IMR-90 (cell line): ENCODE measurements around the gene EIF4E1B.

Source experiments
- BHLHE40 ChIP-seq: fragments of 150-350 bp; IDR thresholded peaks from 2 replicates; pipeline ENCODE4 v1.6.1; 2016; ENCODE audit warnings: mild to moderate bottlenecking, low read depth, low read length
- FOS ChIP-seq: fragments of 150-350 bp; IDR thresholded peaks from 2 replicates; pipeline ENCODE4 v1.6.1; 2016; ENCODE audit warnings: low read depth, low read length
- POLR2A ChIP-seq: IDR thresholded peaks from 2 replicates; pipeline ENCODE4 v1.6.1; 2012; ENCODE audit warnings: mild to moderate bottlenecking, low read depth, low read length
- RAD21 ChIP-seq: IDR thresholded peaks from 2 replicates; pipeline ENCODE4 v1.6.1; 2012; ENCODE audit warnings: low read length, improper control_type of control experiment
- RFX5 ChIP-seq: IDR thresholded peaks from 2 replicates; pipeline ENCODE4 v1.8.0; 2012; ENCODE audit warnings: low read depth, mild to moderate bottlenecking, low read length, moderate library complexity
- SMC3 ChIP-seq: fragments of 150-350 bp; IDR thresholded peaks from 2 replicates; pipeline ENCODE4 v1.6.1; 2016; ENCODE audit warnings: low read depth, mild to moderate bottlenecking, antibody characterized with exemption, low read length, moderate library complexity
- TF ChIP-seq, protein P1 (sequence below): conservative IDR thresholded peaks from 2 replicates; pipeline ENCODE4 v1.5.1; 2012; ENCODE audit warnings: mild to moderate bottlenecking, low read depth, low read length, improper control_type of control experiment

DNA sequence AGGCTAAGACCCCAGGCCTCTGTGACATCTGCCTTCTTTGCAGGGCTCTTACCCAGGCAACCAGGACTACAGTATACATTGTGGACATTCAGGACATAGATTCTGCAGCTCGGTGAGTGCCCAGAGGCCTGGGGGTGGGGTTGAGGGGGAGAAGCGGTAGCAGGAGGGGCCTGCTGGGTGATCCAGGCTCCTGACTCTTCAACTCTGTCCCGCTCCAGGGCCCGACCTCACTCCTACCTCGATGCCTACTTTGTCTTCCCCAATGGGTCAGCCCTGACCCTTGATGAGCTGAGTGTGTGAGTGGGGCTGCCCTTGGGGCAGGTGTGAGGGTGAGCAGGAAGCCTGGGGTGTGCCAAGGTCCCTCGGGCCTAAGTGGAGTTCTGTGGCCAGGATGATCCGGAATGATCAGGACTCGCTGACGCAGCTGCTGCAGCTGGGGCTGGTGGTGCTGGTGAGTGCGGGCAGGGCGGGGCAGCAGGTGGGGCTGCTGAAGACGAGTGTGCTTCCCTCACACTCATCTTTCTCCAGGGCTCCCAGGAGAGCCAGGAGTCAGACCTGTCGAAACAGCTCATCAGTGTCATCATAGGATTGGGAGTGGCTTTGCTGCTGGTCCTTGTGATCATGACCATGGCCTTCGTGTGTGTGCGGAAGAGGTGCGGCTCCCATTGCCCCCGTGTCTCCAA lies 40.3 kb upstream of the EIF4E1B start:
- no peak for TF ChIP-seq POLR2A
- TF ChIP-seq, protein P1, sequence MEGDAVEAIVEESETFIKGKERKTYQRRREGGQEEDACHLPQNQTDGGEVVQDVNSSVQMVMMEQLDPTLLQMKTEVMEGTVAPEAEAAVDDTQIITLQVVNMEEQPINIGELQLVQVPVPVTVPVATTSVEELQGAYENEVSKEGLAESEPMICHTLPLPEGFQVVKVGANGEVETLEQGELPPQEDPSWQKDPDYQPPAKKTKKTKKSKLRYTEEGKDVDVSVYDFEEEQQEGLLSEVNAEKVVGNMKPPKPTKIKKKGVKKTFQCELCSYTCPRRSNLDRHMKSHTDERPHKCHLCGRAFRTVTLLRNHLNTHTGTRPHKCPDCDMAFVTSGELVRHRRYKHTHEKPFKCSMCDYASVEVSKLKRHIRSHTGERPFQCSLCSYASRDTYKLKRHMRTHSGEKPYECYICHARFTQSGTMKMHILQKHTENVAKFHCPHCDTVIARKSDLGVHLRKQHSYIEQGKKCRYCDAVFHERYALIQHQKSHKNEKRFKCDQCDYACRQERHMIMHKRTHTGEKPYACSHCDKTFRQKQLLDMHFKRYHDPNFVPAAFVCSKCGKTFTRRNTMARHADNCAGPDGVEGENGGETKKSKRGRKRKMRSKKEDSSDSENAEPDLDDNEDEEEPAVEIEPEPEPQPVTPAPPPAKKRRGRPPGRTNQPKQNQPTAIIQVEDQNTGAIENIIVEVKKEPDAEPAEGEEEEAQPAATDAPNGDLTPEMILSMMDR: no peak
- no peak for TF ChIP-seq RFX5
- TF ChIP-seq SMC3: no peak
- no peak for TF ChIP-seq BHLHE40
- no peak for TF ChIP-seq FOS
- TF ChIP-seq RAD21: no peak
